ENCODE data around the gene TRPM2.

DNA sequence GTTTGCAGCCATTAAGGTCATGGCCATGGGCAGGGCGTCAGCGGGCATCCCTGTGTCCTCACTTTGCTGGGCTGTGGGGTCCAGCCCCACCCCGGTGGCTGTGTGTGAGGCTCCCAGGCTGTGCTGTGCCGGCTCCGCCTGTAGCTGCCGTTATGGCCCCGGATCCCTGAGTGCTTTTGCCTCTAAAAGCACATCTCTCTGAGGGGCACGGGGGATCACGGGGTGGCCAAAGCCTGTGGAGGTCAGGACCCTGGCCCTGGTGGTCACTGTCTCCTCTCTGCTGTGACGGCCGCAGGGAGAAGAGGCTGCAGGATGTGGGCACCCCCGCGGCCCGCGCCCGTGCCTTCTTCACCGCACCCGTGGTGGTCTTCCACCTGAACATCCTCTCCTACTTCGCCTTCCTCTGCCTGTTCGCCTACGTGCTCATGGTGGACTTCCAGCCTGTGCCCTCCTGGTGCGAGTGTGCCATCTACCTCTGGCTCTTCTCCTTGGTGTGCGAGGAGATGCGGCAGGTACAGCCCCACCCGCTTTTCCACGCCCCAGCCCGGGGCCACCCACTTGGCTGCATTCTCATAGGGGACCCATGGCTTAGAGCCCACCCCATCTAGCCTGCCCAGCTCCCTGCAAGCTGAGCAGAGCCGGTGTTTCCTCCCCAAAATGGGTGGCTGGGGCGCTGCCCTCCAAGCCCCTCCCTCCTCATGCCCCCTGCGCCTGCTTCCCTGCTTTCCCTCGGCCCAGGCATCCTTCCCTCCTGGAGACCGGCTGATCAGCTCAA is 48.2 kb downstream of the TRPM2 start:
- TF ChIP-seq, protein P1, sequence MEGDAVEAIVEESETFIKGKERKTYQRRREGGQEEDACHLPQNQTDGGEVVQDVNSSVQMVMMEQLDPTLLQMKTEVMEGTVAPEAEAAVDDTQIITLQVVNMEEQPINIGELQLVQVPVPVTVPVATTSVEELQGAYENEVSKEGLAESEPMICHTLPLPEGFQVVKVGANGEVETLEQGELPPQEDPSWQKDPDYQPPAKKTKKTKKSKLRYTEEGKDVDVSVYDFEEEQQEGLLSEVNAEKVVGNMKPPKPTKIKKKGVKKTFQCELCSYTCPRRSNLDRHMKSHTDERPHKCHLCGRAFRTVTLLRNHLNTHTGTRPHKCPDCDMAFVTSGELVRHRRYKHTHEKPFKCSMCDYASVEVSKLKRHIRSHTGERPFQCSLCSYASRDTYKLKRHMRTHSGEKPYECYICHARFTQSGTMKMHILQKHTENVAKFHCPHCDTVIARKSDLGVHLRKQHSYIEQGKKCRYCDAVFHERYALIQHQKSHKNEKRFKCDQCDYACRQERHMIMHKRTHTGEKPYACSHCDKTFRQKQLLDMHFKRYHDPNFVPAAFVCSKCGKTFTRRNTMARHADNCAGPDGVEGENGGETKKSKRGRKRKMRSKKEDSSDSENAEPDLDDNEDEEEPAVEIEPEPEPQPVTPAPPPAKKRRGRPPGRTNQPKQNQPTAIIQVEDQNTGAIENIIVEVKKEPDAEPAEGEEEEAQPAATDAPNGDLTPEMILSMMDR (IDR thresholded peaks at IDR 0.05): no peak
- no peak for TF ChIP-seq POLR2AphosphoS5 (IDR thresholded peaks at IDR 0.05)

Data from prostate gland (tissue), 2 donors.